ENCODE results near the gene FGGY. TPM values are rescaled to one million over a fixed set of nuclear protein-coding genes. Genes with fewer than 3 reads are reported as not detected.
A peak's percentile ranks its signal among the peaks of the same experiment; 100 is the strongest.
"Not testable (repeated sequence)": the region's sequence is repeated elsewhere in the genome, so short reads cannot be mapped to it uniquely, and the experiment has no call there.

The FGGY gene
- total RNA-seq, 1 donor, result 24.6 TPM

GRCh38 chr1:59492500-59492899 lies 195.6 kb downstream of the FGGY start:
- H3K4me3 ChIP-seq (ENCODE audit: insufficient read depth, low read length), result no peak overlapping the region
- peak overlapping the region; percentile 23 for H2AFZ ChIP-seq (ENCODE audit: low read length)
- H3K4me1 ChIP-seq (ENCODE audit: insufficient read depth, low read length), result peaks cover 5% of the 10 kb centered on the region
- H4K20me1 ChIP-seq (ENCODE audit: insufficient read depth, low read length), result no peaks in the 10 kb centered on the region
- H3K9me3 ChIP-seq (ENCODE audit: low read depth, low read length), result no peaks in the 10 kb centered on the region
- TF ChIP-seq CTCF (IDR thresholded peaks at IDR 0.05; ENCODE audit: extremely low read depth, low read depth, low read length), result no peak
- H3K27me3 ChIP-seq (ENCODE audit: insufficient read depth, low read length), result no peaks in the 10 kb centered on the region
- DNase-seq (ENCODE audit: insufficient read length, low spot score, missing footprints), result no peak
- H3K27ac ChIP-seq (ENCODE audit: low read depth, low read length), result no peak overlapping the region
- H3K79me2 ChIP-seq (ENCODE audit: insufficient read depth, low read length), result no peaks in the 10 kb centered on the region
- H3K36me3 ChIP-seq (ENCODE audit: insufficient read depth, low read length), result no peaks in the 10 kb centered on the region
- no peak overlapping the region for H3K4me2 ChIP-seq (ENCODE audit: insufficient read depth, low read length)

GRCh38 chr1:59494145-59494833 lies 197.4 kb downstream of the FGGY start:
- no peak overlapping the region for H2AFZ ChIP-seq (ENCODE audit: low read length)
- H3K27ac ChIP-seq (ENCODE audit: low read depth, low read length), result no peak overlapping the region
- H3K9me3 ChIP-seq (ENCODE audit: low read depth, low read length), result no peaks in the 10 kb centered on the region
- no peaks in the 10 kb centered on the region for H3K27me3 ChIP-seq (ENCODE audit: insufficient read depth, low read length)
- TF ChIP-seq CTCF (IDR thresholded peaks at IDR 0.05; ENCODE audit: extremely low read depth, low read depth, low read length), result no peak
- H3K4me3 ChIP-seq (ENCODE audit: insufficient read depth, low read length), result no peak overlapping the region
- no peaks in the 10 kb centered on the region for H3K36me3 ChIP-seq (ENCODE audit: insufficient read depth, low read length)
- H3K4me2 ChIP-seq (ENCODE audit: insufficient read depth, low read length), result no peak overlapping the region
- DNase-seq (ENCODE audit: insufficient read length, low spot score, missing footprints), result no peak
- peaks cover 7% of the 10 kb centered on the region for H3K4me1 ChIP-seq (ENCODE audit: insufficient read depth, low read length)
- no peaks in the 10 kb centered on the region for H3K79me2 ChIP-seq (ENCODE audit: insufficient read depth, low read length)
- no peaks in the 10 kb centered on the region for H4K20me1 ChIP-seq (ENCODE audit: insufficient read depth, low read length)

- not testable (repeated sequence) for H3K4me3 ChIP-seq (ENCODE audit: insufficient read depth, low read length); H3K27ac ChIP-seq (ENCODE audit: low read depth, low read length); H3K4me2 ChIP-seq (ENCODE audit: insufficient read depth, low read length); H3K4me1 ChIP-seq (ENCODE audit: insufficient read depth, low read length); DNase-seq (ENCODE audit: insufficient read length, low spot score, missing footprints); H3K36me3 ChIP-seq (ENCODE audit: insufficient read depth, low read length); H3K79me2 ChIP-seq (ENCODE audit: insufficient read depth, low read length); H3K9me3 ChIP-seq (ENCODE audit: low read depth, low read length); H4K20me1 ChIP-seq (ENCODE audit: insufficient read depth, low read length); H3K27me3 ChIP-seq (ENCODE audit: insufficient read depth, low read length); H2AFZ ChIP-seq (ENCODE audit: low read length)
Observed at GRCh38 chr1:59496156-59496555, 199.3 kb downstream of the FGGY start.

- H3K4me1 ChIP-seq (ENCODE audit: insufficient read depth, low read length), result peaks cover 7% of the 10 kb centered on the region
- H4K20me1 ChIP-seq (ENCODE audit: insufficient read depth, low read length), result no peaks in the 10 kb centered on the region
- no peak overlapping the region for H3K4me2 ChIP-seq (ENCODE audit: insufficient read depth, low read length)
- H2AFZ ChIP-seq (ENCODE audit: low read length), result no peak overlapping the region
- H3K79me2 ChIP-seq (ENCODE audit: insufficient read depth, low read length), result no peaks in the 10 kb centered on the region
- no peak overlapping the region for H3K27ac ChIP-seq (ENCODE audit: low read depth, low read length)
- H3K27me3 ChIP-seq (ENCODE audit: insufficient read depth, low read length), result no peaks in the 10 kb centered on the region
- no peaks in the 10 kb centered on the region for H3K36me3 ChIP-seq (ENCODE audit: insufficient read depth, low read length)
- H3K4me3 ChIP-seq (ENCODE audit: insufficient read depth, low read length), result no peak overlapping the region
- TF ChIP-seq CTCF (IDR thresholded peaks at IDR 0.05; ENCODE audit: extremely low read depth, low read depth, low read length), result no peak
- no peaks in the 10 kb centered on the region for H3K9me3 ChIP-seq (ENCODE audit: low read depth, low read length)
- no peak for DNase-seq (ENCODE audit: insufficient read length, low spot score, missing footprints)
Observed at GRCh38 chr1:59497616-59498015, 200.7 kb downstream of the FGGY start.

All from osteoblast (primary cell).